Activated CD8-positive, alpha-beta memory T cell treated with anti-CD3 and anti-CD28 coated beads for 48 hours (primary cell): ENCODE data around the gene CDC40.
"Not testable (repeated sequence)": the region's sequence is repeated elsewhere in the genome, so short reads cannot be mapped to it uniquely, and the experiment has no call there.

Source experiments
- DNase-seq, 3 experiments: peaks; one replicate each; pipeline ENCODE4 v3.0.0-alpha.2; 2020; ENCODE audit warnings: low read depth in 2 of 3, low spot score in 2 of 3

Gene CDC40

DNA sequence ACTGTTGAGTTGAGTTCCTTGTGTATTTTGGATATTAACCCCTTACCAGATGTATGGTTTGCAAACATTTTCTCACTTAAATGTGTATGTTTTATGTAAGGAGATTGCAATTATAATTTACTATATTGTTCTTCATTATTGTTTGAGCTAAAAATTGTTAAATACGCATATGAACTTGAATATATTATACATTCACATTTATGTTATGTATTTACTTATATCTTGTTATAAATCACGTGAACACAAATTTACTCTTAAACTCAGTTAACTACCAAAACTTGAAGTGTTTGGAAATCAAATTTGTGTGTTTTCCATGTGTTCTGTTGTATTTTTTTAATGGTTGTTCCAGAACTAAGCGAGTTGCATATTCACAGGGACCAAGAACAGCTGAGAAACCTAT is 18.3 kb downstream of the CDC40 start:
- DNase-seq: no peak

DNA sequence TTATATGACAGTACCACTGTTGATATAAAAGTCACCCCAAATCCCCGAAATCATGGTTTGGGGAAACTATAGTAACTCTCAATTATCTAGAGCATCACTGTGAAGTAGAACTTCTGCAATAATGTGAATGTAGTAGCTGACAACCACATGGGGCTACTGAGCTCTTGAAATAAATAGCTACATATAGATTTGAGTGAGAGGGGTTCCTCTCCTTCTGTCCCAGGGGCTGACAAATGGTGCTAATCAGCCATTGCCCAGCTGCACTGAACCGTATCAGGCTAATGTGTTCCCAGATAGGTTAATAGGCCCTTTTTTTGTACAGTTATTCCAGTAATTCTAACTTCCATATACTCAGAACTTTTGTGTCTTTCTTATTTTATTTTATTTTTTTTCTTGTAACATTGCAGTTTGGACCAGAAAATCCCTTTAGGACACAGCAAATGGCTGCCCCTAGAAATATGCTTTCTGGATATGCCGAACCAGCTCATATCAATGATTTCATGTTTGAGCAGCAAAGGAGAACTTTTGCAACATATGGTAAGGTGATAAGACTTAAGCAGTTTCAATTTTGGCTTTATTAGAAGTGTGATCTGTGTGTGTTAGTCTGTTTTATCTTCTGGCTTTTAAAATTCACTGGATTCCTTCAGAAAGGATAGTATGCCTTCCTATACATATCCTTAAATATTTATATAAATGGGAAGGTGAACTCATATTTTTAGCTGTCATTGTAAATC is 21.1 kb downstream of the CDC40 start:
- DNase-seq: no peak

DNA sequence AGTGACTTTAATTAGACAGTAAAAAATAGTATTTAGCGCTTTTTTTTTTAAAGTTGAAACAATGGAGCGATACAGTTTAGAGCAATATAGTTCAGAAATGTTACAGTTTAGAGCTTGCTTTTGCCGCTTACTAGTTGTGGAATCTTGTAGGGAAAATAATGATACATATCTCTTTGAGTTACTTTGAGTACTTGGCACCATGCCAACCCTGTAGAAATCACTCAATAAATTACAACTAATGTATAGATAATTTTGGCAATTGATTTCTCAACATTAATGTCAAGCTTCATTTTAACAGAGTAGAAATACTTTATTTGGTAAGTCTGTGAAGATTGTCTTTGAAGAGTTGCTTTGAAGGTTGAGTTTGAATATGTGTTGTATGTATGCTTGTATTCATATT is 27.4 kb downstream of the CDC40 start:
- no peak for DNase-seq

DNA sequence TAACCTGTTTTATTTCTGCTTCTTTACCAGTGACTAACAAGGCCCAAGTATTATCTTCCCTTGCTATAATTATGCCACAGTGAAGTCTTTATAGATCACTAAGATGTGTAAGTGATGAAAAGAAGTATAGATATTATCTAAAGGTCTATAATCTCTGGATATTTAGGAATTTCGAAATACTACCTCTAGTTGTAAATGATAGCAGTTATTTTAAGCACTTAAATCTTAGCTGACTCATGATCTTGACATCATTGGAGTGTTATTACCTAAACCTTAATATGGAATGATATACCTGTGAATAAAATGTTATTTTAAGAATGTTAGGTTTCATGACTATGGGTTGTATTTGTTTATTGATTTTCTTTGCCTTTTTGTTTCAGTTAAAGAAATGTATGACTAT is 31.5 kb downstream of the CDC40 start:
- DNase-seq: no peak

DNA sequence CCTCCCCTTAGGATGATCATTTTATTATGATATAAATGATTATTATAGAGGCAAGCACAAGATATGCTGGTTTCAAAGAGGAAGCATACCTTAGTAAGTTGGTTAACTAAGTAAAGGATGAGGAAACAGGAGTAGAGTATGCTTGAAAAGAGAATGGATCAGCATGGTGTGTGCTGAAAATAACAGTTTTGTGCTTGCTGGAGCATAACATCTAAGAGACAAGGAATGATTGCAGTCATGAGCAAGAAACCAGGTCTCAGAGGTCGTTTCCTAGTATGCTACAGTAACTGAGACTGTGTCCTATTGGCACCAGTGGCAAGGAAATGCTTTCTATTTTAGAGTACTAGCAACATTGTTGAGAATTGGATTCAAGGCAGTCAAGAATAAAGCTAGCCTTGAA is 34.1 kb downstream of the CDC40 start:
- no peak for DNase-seq

DNA sequence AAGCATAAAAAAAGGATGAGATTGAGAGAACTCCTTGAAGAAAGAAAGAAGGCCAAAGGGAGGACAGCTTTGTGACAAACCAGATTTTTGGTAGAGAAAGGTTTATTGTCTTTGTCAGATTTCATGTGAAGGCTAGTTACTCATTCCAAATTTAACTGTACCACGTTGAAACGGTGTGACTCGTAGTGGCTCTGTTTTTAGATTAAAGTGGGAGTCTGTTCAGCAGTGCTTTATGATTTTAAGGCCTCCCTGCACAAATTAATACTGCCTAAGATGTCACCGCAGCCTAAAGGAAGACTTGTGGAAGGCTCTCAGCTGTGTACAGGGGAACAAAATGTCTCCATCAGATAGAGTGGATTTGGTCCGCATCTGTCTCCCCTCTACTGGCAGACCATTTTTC is 35.9 kb downstream of the CDC40 start:
- DNase-seq: no peak

DNA sequence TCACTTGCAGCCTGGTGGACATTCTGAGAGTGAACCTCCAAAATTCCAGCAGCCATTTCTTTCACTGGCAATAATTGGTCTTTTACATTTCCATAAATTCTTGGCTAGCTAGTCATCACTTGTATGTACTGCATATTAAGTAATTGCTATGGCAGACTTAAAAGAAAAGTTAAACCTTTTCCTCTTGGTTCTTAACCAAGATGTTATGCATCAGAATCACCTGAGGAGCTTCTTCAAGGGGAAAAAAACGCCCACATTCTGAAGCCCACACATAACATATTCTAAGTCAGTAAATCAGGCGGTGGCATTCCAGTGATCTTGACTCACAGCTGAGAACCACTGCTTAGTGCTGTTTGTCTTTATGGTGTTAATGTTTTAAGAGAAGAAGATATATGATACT is 37.0 kb downstream of the CDC40 start:
- DNase-seq: no peak

DNA sequence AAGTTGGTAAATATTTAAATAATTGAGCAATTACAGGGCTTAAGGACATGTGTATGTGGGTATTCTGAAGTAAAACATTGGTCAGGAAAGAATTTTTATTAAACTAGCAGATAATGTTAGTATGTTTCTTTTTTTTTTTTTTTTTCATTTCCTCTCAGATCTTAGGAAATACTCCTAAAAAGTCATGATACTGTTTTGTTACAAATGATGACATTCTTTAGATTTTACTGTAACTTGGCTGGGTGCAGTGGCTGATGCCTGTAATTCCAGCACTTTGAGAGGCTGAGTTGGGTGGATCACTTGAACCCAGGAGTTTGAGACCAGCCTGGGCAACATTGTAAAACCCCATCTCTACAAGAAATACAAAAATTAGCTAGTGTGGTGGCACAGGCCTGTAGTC is 41.5 kb downstream of the CDC40 start:
- DNase-seq: no peak

DNA sequence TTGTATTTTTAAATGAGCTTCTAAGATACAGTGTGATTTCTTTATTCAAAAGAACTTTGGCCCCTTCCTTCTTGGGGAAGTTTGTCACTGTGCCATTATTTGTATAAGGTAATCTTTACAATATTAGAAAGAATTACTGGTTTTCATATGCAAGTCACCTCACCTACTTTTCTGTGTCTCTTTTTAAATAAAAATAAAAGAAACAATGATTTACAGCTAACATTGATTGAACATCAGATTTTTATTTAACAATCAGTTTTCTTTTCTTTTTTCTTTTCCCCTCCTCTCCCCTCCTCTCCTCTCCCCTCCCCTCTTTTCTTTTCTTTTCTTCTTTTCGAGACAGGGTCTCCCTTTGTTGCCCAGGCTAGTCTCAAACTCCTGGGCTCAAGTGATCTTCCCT is 46.0 kb downstream of the CDC40 start:
- DNase-seq: no peak

DNA sequence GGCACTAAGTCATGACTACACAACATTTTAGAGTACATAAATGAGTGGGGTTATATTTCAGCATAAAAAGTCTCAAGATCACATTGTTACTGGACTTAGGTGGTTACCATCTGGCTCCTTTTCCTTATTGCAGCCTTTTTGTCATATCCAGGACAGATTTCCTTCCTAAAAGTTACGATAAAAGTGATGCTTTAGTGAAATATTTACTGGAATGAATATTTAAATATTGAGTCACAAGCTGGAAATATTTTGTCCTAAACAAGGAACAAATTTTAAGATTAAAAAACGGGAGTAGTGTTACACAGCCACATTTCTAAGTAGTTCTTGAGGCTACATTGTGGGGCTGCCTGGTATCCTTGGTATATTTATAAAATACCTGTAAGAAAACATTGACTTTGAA is 52.2 kb downstream of the CDC40 start:
- DNase-seq: no peak

DNA sequence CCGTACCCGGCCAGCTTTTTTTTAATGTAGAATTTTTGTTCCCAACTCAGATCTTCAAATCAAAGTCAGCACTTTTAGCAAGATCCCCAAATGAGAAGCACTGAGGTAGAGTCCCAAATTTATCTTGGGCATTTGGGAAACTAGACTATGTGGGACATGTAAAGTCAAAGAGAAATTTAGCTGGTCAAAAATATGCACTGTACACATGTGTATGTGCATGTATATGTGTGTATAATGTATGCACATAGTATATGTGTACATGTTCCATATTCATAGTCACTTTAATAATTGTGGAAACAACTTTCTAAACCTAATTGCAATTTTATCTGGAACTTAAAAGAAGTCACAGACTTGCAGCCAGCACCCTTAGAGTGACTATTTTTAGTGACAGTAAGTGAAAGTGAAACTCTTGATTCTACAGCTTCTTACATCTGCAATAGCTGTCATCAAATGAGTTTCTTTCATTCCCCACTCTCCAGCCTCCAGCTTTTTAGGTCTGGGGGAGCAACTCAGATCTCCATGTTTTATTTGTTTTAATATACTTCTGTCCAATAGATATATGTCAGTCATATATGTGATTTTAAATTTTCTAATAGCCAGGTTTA is 53.6 kb downstream of the CDC40 start:
- DNase-seq: no peak

DNA sequence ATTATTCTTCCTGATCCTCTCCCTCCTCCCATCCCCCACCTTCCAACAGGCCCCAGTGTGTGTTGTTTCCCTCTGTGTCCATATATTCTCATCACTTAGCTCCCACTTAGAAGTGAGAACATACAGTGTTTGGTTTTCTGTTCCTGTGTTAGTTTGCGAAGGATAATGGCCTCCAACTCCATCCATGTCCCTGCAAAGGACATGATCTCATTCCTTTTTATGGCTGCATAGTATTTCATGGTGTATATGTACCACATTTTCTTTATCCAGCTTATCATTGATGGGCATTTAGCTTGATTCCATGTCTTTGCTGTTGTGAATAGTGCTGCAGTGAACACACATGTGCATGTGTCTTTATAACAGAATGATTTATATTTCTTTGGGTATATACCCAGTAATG is 55.8 kb downstream of the CDC40 start:
- DNase-seq: not testable (repeated sequence)

DNA sequence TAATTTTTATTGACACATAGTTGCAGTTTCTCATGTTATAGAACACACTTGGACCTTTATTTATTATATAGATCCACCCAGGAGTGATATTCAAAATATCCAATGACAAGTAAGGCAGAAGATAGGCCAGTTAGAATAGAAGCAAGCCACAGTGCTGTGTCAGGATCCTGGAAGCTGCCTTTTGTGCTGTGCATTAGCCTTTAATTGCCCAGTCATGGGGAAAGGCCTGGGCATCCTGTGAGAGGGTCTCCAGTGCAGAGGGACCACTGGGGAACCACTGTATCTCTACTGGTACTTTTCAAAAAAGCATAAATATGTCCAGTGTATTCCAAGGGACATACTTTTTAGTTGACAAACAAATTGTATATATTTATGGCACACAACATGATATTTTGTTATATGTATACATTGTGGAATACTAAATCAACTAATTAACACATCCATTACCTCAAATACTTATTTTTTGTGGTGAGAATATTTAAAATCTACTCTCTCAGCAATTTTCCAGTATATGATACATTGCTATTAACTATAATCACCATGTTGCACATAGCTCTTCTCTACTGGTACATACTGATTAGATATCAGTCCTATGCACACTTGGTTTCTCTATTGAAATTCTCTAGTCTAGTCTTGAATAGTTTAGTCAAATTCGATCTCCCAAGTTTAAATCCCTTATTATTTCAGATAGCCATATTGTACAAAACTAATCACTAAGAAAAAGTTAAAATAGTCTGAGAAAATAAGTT is 59.5 kb downstream of the CDC40 start:
- DNase-seq: no peak

DNA sequence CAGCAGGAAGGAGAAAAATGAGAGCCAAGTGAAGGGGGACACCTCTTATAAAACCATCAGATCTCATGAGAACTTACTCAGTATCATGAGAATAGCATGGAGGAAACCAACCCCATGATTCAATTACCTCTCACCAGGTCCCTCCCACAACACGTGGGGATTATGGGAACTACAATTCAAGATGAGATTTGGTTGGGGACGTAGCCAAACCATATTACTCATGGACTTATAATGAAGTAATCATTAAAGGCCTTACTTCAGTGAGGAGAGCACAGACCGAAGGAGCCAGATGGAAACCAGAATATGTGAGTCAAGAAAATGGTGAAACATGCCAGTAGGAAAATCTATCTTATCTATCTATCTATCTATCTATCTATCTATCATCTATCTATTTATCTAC is 64.4 kb downstream of the CDC40 start:
- DNase-seq: not testable (repeated sequence)

DNA sequence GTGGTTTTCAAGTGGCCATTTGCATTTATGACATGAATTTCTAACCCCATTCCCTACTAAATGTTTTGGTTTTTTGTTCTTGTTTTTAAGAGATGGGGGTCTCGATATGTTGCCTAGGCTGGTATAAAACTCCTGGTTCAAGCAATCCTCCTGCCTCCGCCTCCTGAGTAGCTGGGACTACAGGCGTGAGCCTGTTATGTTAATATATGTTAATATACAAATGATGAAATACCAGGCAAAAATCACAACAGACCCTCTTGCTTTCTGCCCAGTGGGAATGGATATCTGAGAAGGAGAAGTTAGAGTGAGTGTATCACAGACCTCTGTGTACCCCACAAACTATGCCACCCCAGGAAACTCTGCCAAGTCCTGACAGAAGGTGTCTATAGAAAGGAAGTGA is 66.2 kb downstream of the CDC40 start:
- DNase-seq: no peak

DNA sequence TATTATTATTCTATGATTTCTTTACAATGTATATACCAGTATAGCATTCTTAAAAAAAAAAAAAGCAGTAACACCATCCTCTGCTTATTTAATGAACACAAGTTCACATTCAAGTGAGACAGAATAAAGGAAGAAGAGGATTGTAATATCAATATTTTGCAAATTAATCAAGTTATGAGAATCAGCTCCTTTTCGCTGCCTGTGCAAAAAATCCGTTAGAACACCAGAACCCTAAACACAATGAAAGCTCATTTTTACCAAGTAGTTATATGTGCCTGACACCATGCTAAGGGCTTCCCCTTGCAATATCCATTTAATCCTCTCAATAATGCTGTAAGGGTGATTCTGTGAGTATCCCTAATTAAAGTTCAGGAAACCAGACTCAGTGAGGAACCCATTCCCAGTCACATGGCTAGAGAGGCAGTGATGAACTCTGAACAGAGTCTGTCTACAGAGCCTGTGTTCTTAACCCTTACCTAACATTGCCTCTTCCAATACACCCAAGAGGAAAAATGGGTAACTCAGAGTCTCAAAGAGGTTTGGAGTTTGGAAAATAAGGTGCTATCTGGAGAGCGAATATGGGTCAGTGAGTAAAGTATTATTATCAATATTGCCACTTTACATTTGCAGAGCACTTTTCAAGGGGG is 66.8 kb downstream of the CDC40 start:
- DNase-seq: no peak

DNA sequence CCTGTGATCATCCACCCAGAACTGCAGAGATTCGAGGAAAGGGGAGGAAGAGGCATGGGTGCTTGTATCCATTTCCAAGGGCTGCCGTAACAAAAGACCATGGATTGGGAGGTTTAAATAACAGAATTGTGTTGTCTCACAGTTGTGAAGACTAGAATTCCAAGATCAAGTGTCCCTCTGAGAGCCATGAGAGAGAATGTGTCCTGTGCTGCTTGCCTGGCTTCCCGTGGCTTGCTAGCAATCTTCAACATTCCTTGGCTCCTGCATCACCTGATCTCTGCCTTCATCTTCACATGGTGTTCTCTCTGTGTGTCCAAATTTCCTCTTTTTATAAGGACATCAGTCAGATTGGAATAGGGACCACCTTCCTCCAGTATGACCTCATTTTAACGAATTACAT is 69.8 kb downstream of the CDC40 start:
- no peak for DNase-seq

DNA sequence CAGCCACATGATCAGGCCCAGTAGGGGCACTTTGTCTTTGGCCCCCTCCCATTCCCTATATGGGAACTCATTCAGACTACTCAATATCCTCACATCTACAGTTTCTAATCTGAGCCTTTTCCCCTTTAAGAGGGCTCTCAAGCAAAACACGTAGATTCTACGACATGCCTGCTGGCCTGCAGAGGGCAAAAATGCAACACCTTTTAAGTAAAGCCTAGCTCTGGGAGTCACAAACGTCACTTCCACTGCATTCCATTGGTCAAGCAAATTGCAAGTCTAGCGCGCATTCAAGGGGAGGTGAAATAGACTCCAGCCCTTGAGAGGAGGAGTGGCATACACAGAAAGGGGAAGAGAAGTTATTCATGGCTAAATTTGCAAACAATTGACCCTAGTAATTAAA is 70.6 kb downstream of the CDC40 start:
- DNase-seq: no peak

DNA sequence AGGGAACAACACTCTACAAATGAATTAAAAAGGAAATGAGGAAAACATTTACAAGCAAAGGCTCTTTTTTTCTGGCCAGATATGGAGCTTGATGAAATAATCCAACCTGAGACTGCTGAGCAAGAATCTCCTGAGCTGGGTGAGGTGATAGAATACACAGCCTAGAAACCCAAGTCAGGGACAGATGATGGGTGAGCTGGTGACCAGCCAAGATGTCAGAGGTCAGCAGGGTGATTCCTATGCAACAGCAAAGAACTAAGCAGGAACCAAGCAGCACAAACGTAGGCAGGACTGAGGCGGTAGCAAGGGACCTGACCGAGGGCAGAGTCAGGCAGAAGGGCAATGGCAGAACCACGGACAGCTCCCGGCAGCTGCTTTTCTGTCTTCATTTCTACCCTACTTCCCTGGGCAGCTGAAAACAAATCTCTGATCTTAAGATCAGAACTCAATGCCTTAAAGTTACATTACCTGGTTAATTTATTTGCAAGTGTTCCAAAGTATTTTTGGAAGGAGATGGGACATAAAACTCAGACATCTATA is 75.1 kb downstream of the CDC40 start:
- DNase-seq: no peak

DNA sequence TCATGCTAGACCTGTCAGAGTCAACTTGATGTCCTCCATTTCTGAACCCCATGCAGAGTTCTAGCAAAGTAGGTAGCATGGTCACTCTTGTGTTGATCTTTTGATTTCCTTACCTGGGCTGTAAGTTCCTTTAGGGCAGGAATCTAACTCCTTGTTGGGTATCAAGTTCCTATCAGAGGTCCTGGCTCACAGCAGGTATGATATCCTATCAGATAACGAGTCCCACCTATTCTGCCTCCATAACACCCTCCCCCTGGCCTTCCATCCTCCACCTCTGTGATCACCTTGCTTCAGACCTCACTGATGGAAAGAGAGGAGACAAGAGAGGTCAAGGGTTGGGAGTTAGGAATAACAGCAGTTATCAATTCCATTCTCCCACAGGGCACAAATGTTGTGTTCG is 76.1 kb downstream of the CDC40 start:
- DNase-seq: no peak

DNA sequence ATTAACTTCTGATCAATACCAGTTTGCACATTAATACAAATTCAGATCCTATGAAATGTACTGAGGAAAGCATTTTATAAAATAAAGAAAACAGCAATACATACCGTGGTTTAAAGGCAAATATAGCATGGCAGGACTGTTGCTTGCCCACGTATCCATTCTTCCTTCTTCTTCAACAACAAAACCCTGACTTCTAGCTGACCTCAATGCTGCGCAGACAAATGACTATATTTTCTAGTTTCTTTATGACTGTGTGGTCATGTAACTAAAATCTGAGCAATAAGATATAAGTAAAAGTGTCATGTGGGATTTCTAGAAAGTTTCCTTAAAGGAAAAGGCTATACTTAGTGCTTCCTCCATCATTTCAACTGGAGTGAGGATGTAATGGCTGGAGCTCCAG is 85.0 kb downstream of the CDC40 start:
- no peak for DNase-seq

DNA sequence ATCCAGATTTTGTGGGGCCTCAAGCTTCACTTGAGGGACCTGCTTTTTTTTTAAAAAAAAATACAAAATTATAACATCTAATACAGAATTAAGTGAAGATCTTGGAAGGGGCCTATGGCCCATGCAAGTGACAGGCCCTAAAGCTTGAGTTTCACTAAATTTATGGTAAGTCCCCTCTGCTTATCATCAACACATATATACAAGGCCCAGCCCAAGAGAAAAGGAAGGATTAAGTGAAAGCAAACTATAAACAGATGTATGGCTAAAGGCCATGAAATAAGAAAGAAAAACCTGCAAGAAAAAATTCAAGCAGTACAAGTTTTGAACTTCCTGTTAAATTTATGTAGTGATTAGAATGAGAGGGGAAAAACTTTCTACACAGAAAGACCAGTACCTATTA is 86.8 kb downstream of the CDC40 start:
- no peak for DNase-seq
